Lower leg skin (tissue), 3 donors: ENCODE measurements around the gene B3GNT8.

ENCODE experiments used
- POLR2A ChIP-seq, 2 donors: fragments of 450-650 bp; IDR thresholded peaks; one replicate each; pipeline ENCODE4 v1.6.1; 2016 to 2017; ENCODE audit warnings: antibody characterized with exemption in 2 of 2, mild to moderate bottlenecking in 1 of 2, moderate library complexity in 1 of 2
- TF ChIP-seq, protein P1 (sequence below), 3 donors: fragments of 450-650 bp; IDR thresholded peaks; one replicate each; pipeline ENCODE4 v1.5.1; 2016; ENCODE audit warnings: antibody characterized with exemption in 3 of 3, mild to moderate bottlenecking in 3 of 3, moderate library complexity in 2 of 3

DNA sequence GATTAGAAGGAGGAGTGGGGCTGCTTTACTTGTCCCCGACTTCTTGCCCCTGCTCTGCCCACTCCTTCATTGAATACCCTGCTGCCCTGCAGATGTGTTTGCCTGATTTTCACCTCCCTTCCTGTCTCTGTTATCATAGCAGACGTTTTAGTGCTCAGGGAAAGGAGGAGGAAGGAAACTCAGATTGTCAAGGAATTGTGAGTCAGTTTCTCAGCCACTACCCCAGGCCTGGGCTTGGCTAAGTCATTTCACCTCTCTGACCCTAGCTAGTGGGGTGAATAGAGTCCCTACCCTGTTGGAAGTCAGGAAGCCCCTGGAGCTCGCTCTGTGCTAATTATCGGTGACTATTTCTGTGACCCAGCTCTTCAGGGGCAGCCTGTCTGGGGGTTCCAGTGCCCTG, 25.7 kb downstream of the B3GNT8 start:
- TF ChIP-seq, protein P1, sequence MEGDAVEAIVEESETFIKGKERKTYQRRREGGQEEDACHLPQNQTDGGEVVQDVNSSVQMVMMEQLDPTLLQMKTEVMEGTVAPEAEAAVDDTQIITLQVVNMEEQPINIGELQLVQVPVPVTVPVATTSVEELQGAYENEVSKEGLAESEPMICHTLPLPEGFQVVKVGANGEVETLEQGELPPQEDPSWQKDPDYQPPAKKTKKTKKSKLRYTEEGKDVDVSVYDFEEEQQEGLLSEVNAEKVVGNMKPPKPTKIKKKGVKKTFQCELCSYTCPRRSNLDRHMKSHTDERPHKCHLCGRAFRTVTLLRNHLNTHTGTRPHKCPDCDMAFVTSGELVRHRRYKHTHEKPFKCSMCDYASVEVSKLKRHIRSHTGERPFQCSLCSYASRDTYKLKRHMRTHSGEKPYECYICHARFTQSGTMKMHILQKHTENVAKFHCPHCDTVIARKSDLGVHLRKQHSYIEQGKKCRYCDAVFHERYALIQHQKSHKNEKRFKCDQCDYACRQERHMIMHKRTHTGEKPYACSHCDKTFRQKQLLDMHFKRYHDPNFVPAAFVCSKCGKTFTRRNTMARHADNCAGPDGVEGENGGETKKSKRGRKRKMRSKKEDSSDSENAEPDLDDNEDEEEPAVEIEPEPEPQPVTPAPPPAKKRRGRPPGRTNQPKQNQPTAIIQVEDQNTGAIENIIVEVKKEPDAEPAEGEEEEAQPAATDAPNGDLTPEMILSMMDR (IDR thresholded peaks at IDR 0.05) = no peak
- TF ChIP-seq POLR2A (IDR thresholded peaks at IDR 0.05) = no peak
